ENCODE data around the gene SCUBE3. TPM values are rescaled to one million over a fixed set of nuclear protein-coding genes. Genes with fewer than 3 reads are reported as not detected.

The SCUBE3 gene
- total and polyA plus RNA-seq, 2 of the 8 experiments (the other 6 are each of a cell fraction or from before 2014, with no cell fraction given), result 0.80 to 1.0 TPM

- TF ChIP-seq SAP30 (IDR thresholded peaks at IDR 0.05; ENCODE audit: insufficient read depth, insufficient replicate concordance, low read length) (no peak), YY1 (IDR thresholded peaks at IDR 0.05; ENCODE audit: low read depth, low read length) (no peak), BCL11A (IDR thresholded peaks at IDR 0.05; ENCODE audit: low read depth in 2 of 2, low read length in 2 of 2) (no peak), MAFK (IDR thresholded peaks at IDR 0.05; ENCODE audit: low read depth, low read length) (no peak)
Observed at GRCh38 chr6:35176301-35177024, 37.3 kb upstream of the SCUBE3 start (continued).

All from H1 (cell line).